Stimulated activated CD8-positive, alpha-beta memory T cell treated with anti-CD3 and anti-CD28 coated beads, Interleukin-4, amount 100 ng/mL, for 48 hours (primary cell): ENCODE results near the gene PCDHA3.
A peak's percentile ranks its signal among the peaks of the same experiment; 100 is the strongest.
"Not testable (repeated sequence)": the region's sequence is repeated elsewhere in the genome, so short reads cannot be mapped to it uniquely, and the experiment has no call there.

Experiments
- DNase-seq: peaks from one replicate; pipeline ENCODE4 v3.0.0-alpha.2; 2020

Gene PCDHA3

GRCh38 chr5:140821375-140822280 lies 20.8 kb downstream of the PCDHA3 start, which contains the start of gene PCDHA5:
TSS of gene PCDHA5 (plus strand) at chr5:140821613.
- DNase-seq, result peak; percentile 68

DNA sequence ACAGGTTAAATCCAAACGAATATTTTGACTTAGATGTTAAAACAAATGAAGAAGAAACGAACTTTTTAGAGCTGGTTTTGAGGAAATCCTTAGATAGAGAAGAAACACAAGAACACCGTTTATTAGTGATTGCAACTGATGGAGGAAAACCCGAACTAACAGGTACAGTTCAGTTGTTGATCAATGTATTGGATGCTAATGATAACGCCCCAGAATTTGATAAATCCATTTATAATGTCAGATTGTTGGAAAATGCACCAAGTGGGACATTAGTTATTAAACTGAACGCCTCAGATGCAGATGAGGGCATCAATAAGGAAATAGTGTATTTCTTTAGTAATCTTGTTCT lies 21.4 kb downstream of the PCDHA3 start:
- no peak for DNase-seq

DNA sequence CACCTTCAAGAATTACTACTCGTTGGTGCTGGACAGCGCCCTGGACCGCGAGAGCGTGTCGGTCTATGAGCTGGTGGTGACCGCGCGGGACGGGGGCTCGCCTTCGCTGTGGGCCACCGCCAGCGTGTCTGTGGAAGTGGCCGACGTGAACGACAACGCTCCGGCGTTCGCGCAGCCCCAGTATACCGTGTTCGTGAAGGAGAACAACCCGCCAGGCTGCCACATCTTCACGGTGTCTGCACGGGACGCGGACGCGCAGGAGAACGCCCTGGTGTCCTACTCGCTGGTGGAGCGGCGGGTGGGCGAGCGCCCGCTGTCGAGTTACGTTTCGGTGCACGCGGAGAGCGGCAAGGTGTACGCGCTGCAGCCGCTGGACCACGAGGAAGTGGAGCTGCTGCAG lies 22.1 kb downstream of the PCDHA3 start:
- DNase-seq, result not testable (repeated sequence)

DNA sequence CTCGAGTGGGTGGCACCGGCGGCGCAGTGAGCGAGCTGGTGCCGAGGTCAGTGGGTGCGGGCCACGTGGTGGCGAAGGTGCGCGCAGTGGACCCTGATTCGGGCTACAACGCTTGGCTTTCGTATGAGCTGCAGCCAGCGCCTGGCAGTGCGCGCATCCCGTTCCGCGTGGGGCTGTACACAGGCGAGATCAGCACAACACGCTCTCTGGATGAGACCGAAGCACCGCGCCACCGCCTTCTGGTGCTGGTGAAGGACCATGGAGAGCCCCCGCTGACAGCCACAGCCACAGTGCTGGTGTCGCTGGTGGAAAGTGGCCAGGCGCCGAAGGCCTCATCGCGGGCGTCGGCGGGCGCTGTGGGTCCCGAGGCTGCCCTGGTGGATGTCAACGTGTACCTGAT lies 22.6 kb downstream of the PCDHA3 start:
- no peak for DNase-seq

DNA sequence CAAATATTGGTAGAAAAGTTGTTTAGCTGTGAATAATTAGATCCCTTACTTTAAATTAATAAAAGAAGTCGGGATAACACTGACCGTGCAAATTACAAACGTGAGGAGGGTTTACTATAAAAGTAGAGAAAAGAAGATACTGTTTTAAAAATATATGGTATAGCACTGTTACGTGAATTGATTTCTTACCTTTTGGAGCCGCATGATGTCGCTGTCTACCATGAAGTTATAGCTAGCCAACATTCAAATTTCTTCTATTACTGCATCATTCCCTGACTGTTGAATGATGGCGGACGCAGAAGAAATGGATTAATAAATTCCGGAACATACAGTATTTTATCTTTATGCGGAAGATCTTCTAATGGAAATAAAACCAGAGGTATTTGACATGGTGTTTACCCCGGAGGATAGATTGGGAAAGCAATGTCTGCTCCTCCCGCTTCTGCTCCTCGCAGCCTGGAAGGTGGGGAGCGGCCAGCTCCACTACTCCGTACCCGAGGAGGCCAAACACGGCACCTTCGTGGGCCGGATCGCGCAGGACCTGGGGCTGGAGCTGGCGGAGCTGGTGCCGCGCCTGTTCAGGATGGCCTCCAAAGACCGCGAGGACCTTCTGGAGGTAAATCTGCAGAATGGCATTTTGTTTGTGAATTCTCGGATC lies 27.0 kb downstream of the PCDHA3 start, which contains the start of gene PCDHA6:
PCDHA6 (plus strand) TSS at position 257 of the 658 bp plus-strand sequence; CDS start at position 389, 132 bp downstream.
- DNase-seq, result no peak

DNA sequence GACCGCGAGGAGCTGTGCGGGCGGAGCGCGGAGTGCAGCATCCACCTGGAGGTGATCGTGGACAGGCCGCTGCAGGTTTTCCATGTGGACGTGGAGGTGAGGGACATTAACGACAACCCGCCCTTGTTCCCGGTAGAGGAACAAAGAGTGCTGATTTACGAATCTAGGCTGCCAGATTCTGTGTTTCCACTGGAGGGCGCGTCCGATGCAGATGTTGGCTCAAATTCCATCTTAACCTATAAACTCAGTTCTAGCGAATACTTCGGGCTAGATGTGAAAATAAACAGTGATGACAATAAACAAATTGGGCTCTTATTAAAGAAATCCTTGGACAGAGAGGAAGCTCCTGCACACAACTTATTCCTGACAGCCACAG lies 27.5 kb downstream of the PCDHA3 start:
- DNase-seq, result no peak

- not testable (repeated sequence) for DNase-seq
These were observed 28.9 kb downstream of the PCDHA3 start for GRCh38 chr5:140829511-140830501.

- DNase-seq, result no peak
These were observed 33.1 kb downstream of the PCDHA3 start, which contains the start of gene PCDHA7 for GRCh38 chr5:140833993-140834392. TSS of gene PCDHA7 (plus strand) at chr5:140834269. CDS start at chr5:140834384, 115 bp downstream.

DNA sequence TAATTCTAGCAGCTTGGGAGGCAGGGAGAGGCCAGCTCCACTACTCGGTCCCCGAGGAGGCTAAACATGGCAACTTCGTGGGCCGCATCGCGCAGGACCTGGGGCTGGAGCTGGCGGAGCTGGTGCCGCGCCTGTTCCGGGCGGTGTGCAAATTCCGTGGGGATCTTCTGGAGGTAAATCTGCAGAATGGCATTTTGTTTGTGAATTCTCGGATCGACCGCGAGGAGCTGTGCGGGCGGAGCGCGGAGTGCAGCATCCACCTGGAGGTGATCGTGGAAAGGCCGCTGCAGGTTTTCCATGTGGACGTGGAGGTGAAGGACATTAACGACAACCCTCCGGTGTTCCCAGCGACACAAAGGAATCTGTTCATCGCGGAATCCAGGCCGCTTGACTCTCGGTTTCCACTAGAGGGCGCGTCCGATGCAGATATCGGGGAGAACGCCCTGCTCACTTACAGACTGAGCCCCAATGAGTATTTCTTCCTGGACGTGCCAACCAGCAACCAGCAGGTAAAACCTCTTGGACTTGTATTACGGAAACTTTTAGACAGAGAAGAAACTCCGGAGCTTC lies 33.7 kb downstream of the PCDHA3 start:
- DNase-seq, result not testable (repeated sequence)

- DNase-seq, result no peak
These were observed 35.0 kb downstream of the PCDHA3 start for GRCh38 chr5:140835622-140836510.

DNA sequence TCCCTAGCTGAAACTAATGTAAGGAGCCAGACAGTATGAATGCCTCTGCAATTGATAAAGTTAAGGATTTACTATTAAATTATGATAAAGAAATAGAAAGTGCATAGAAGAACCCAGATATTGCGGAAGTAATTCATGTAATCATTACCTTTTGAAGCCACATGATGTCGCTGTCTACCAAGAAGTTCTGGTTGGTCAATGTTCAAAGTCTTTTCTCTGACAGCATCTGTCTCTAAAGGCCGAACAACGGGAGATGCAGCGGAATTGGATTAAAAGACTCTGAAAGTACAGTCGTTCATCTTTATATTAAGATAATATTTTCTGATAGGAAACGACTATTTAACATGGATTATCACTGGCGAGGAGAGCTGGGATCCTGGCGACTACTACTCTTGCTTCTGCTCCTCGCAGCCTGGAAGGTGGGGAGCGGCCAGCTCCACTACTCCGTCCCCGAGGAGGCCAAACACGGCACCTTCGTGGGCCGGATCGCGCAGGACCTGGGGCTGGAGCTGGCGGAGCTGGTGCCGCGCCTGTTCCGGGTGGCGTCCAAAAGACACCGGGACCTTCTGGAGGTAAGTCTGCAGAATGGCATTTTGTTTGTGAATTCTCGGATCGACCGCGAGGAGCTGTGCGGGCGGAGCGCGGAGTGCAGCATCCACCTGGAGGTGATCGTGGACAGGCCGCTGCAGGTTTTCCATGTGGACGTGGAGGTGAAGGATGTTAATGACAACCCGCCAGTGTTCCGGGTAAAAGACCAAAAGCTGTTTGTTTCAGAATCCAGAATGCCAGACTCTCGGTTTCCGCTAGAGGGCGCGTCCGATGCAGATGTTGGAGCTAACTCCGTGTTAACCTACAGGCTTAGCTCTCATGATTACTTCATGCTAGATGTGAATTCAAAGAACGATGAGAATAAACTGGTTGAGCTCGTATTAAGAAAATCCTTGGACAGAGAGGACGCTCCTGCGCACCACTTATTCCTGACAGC lies 40.4 kb downstream of the PCDHA3 start, which contains the start of gene PCDHA8:
PCDHA8 (plus strand) TSS at position 210 of the 985 bp plus-strand sequence; CDS start at position 345, 135 bp downstream.
- DNase-seq, result peak; percentile 31

DNA sequence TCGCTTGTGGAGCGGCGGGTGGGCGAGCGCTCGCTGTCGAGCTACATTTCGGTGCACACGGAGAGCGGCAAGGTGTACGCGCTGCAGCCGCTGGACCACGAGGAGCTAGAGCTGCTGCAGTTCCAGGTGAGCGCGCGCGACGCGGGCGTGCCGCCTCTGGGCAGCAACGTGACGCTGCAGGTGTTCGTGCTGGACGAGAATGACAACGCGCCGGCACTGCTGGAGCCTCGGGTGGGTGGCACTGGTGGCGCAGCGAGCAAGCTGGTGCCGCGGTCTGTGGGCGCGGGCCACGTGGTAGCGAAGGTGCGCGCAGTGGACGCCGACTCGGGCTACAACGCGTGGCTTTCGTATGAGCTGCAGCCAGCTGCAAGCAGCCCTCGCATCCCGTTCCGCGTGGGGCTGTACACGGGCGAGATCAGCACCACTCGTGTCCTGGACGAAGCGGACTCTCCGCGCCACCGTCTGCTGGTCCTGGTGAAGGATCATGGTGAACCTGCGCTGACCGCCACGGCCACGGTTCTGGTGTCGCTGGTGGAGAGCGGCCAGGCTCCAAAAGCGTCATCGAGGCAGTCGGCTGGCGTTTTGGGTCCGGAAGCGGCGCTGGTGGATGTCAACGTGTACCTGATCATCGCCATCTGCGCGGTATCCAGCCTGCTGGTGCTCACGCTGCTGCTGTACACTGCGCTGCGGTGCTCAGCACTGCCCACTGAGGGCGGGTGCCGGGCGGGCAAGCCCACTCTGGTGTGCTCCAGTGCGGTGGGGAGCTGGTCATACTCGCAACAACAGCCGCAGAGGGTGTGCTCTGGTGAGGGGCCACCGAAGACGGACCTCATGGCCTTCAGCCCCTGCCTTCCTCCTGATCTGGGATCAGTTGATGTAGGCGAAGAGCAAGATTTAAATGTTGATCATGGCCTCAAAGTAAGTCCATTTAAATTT lies 42.2 kb downstream of the PCDHA3 start:
- no peak for DNase-seq

- not testable (repeated sequence) for DNase-seq
These were observed 47.6 kb downstream of the PCDHA3 start, which contains the start of gene PCDHA9 for GRCh38 chr5:140848139-140849102. TSS of gene PCDHA9 (plus strand) at chr5:140848382. CDS start at chr5:140848496, 114 bp downstream.

- DNase-seq, result not testable (repeated sequence)
These were observed 49.2 kb downstream of the PCDHA3 start for GRCh38 chr5:140849831-140850634.
